Tibial artery (tissue), 4 donors: ENCODE measurements around the gene G2E3.

Experiments used
- DNase-seq, 2 donors: peaks; one replicate each; pipeline ENCODE4 v3.0.0-alpha.2; 2019
- H3K27ac ChIP-seq, 2 donors: fragments of 200-600 bp; sonication (generic) in 1 of 2; 1 replicate in 1 of 2; 2 replicates in 1 of 2; pipeline ENCODE4 v1.5.1; 2018 to 2019; ENCODE audit warnings: mild to moderate bottlenecking in 1 of 2
- H3K27me3 ChIP-seq, 2 donors: fragments of 200-600 bp; sonication (generic) in 1 of 2; one replicate each; pipeline versions ENCODE4 v1.5.1 to v1.6.0; 2016 to 2019
- H3K36me3 ChIP-seq, 3 donors: fragments of 200-600 bp; sonication (generic) in 2 of 3; one replicate each; pipeline ENCODE4 v1.5.1; 2016 to 2019; ENCODE audit warnings: mild to moderate bottlenecking in 2 of 3
- H3K4me1 ChIP-seq, 4 donors: fragments of 200-600 bp; sonication (generic) in 2 of 4; 1 replicate in 3 of 4; 2 replicates in 1 of 4; pipeline ENCODE4 v1.5.1; 2016 to 2019
- H3K4me3 ChIP-seq, 2 donors: fragments of 200-600 bp; sonication (generic) in 1 of 2; 1 replicate in 1 of 2; 2 replicates in 1 of 2; pipeline ENCODE4 v1.5.1; 2018 to 2019; ENCODE audit warnings: mild to moderate bottlenecking in 2 of 2
- H3K9me3 ChIP-seq, 3 donors: fragments of 200-600 bp; sonication (generic) in 1 of 3; one replicate each; pipeline ENCODE4 v1.5.1; 2016 to 2019
- CTCF ChIP-seq, 2 experiments: fragments of 200-600 bp in 1 of 2; fragments of 450-650 bp in 1 of 2; IDR thresholded peaks; one replicate each; pipeline ENCODE4 v1.5.1; 2017 to 2019; ENCODE audit warnings: antibody characterized with exemption in 2 of 2, mild to moderate bottlenecking in 1 of 2, moderate library complexity in 1 of 2
- intact Hi-C: fragments of 100-400 bp; cut with DNase I; formaldehyde crosslinking; loops from one replicate; pipeline ENCODE4 v1.15.0; 2023; ENCODE audit warnings: low total_unique reads

The G2E3 gene

GRCh38 chr14:30564235-30564867 lies 5.4 kb downstream of the G2E3 start:
- H3K36me3 ChIP-seq, result no peaks in the 10 kb centered on the region
- no peak overlapping the region for H3K27ac ChIP-seq
- intact Hi-C loops, result no loop called here
- H3K4me3 ChIP-seq, result no peak overlapping the region
- TF ChIP-seq CTCF (IDR thresholded peaks at IDR 0.05), result no peak
- H3K4me1 ChIP-seq, result peaks cover 0 to 26% (median 12%) of the 10 kb centered on the region in 4 donors
- no peaks in the 10 kb centered on the region for H3K27me3 ChIP-seq
- DNase-seq, result no peak
- H3K9me3 ChIP-seq, result no peaks in the 10 kb centered on the region

GRCh38 chr14:30564868-30565248 lies 5.9 kb downstream of the G2E3 start:
- Histone ChIP-seq H3K9me3 (no peaks in the 10 kb centered on the region), H3K4me3 (no peak overlapping the region), H3K36me3 (no peaks in the 10 kb centered on the region), H3K27me3 (no peaks in the 10 kb centered on the region), H3K27ac (no peak overlapping the region), H3K4me1 (peaks cover 0 to 27% (median 14%) of the 10 kb centered on the region in 4 donors)
- no peak for TF ChIP-seq CTCF (IDR thresholded peaks at IDR 0.05)
- intact Hi-C loops, result no loop called here
- DNase-seq, result no peak

GRCh38 chr14:30569216-30569902 lies 10.4 kb downstream of the G2E3 start:
- no peaks in the 10 kb centered on the region for H3K27me3 ChIP-seq
- H3K36me3 ChIP-seq, result no peaks in the 10 kb centered on the region
- intact Hi-C loops, result no loop called here
- TF ChIP-seq CTCF (IDR thresholded peaks at IDR 0.05), result no peak
- no peak overlapping the region for H3K27ac ChIP-seq
- no peaks in the 10 kb centered on the region for H3K9me3 ChIP-seq
- no peak overlapping the region for H3K4me3 ChIP-seq
- DNase-seq, result no peak
- H3K4me1 ChIP-seq, result peaks cover 0 to 19% (median 9%) of the 10 kb centered on the region in 4 donors

- peaks cover 0 to 19% (median 9%) of the 10 kb centered on the region in 4 donors for H3K4me1 ChIP-seq
- no peaks in the 10 kb centered on the region for H3K27me3 ChIP-seq
- H3K9me3 ChIP-seq, result no peaks in the 10 kb centered on the region
- no peak overlapping the region for H3K27ac ChIP-seq
- H3K4me3 ChIP-seq, result no peak overlapping the region
- TF ChIP-seq CTCF (IDR thresholded peaks at IDR 0.05), result no peak
- intact Hi-C loops, result no loop called here
- no peaks in the 10 kb centered on the region for H3K36me3 ChIP-seq
- no peak for DNase-seq
Measured at GRCh38 chr14:30569903-30570226, 10.9 kb downstream of the G2E3 start.

- no peak for TF ChIP-seq CTCF (IDR thresholded peaks at IDR 0.05)
- Histone ChIP-seq H3K4me3 (no peak overlapping the region), H3K9me3 (no peaks in the 10 kb centered on the region), H3K27ac (no peak overlapping the region), H3K4me1 (peaks cover 0 to 19% (median 9%) of the 10 kb centered on the region in 4 donors), H3K27me3 (no peaks in the 10 kb centered on the region), H3K36me3 (no peaks in the 10 kb centered on the region)
- DNase-seq, result no peak
- intact Hi-C loops, result no loop called here
Measured at GRCh38 chr14:30572237-30572636, 13.3 kb downstream of the G2E3 start.
